B cell (primary cell): ENCODE measurements around the gene CRTAC1. TPM values are rescaled to one million over a fixed set of nuclear protein-coding genes. Genes with fewer than 3 reads are reported as not detected.

Experiments used
- ATAC-seq: fragments of 200-7000 bp; cut with Tn5 transposase; one replicate; pipeline ENCODE4 v1.10.0; 2021; ENCODE audit warnings: low read depth, mild to moderate bottlenecking, moderate number of reproducible peaks, moderate library complexity
- CTCF ChIA-PET: fragments of 350-600 bp; sonication (Branson Sonifier 250); formaldehyde crosslinking; loops from one replicate; lab custom pipeline; 2021; ENCODE audit warnings: antibody characterized with exemption, inconsistent platforms; lab: Charles Lee
- POLR2A ChIA-PET: fragments of 350-600 bp; sonication (Branson Sonifier 250); formaldehyde crosslinking; loops from one replicate; lab custom pipeline; 2021; ENCODE audit warnings: antibody characterized with exemption; lab: Charles Lee
- DNase-seq: peaks from one replicate; pipeline ENCODE4 v3.0.0; 2013
- H2AFZ ChIP-seq: 2 replicates; pipeline ENCODE4 v1.6.1; 2012; ENCODE audit warnings: mild to moderate bottlenecking, low read depth, low read length; ENCODE audit not compliant: insufficient read depth, poor library complexity, severe bottlenecking
- H3K27ac ChIP-seq, 2 donors: 1 replicate in 1 of 2; 2 replicates in 1 of 2; pipeline ENCODE4 v1.5.1; 2012 to 2013; ENCODE audit warnings: low read length in 2 of 2, mild to moderate bottlenecking in 2 of 2, moderate library complexity in 1 of 2
- H3K27me3 ChIP-seq, 4 experiments: fragments of 200-600 bp in 1 of 4; sonication (generic) in 1 of 4; replicated peaks in 1 of 4; 1 replicate in 2 of 4; 2 replicates in 2 of 4; pipeline versions ENCODE4 v1.6.1 to v1.7.0; 2013 to 2016; ENCODE audit warnings: low read length in 3 of 4, mild to moderate bottlenecking in 2 of 4, mixed read lengths in 1 of 4, moderate library complexity in 1 of 4; ENCODE audit not compliant: insufficient read depth in 4 of 4, control insufficient read depth in 3 of 4; ENCODE audit errors: control extremely low read depth in 1 of 4
- H3K36me3 ChIP-seq, 2 experiments: replicated peaks in 1 of 2; 1 replicate in 1 of 2; 2 replicates in 1 of 2; pipeline versions ENCODE4 v1.6.1 to v1.7.1; 2013; ENCODE audit warnings: low read length in 1 of 2; ENCODE audit not compliant: insufficient read depth in 2 of 2, control insufficient read depth in 1 of 2; ENCODE audit errors: control extremely low read depth in 1 of 2, extremely low read depth in 1 of 2
- H3K4me1 ChIP-seq, 2 donors: fragments of 200-600 bp in 1 of 2; sonication (generic) in 1 of 2; 1 replicate in 1 of 2; 2 replicates in 1 of 2; pipeline versions ENCODE4 v1.5.1 to v1.6.1; 2013 to 2017; ENCODE audit warnings: low read length in 2 of 2; ENCODE audit not compliant: control insufficient read depth in 2 of 2, insufficient read depth in 2 of 2
- H3K4me2 ChIP-seq: replicated peaks from 2 replicates; pipeline ENCODE3; 2012; ENCODE audit warnings: mild to moderate bottlenecking, low read depth, low read length; ENCODE audit not compliant: poor library complexity, severe bottlenecking
- H3K4me3 ChIP-seq, 5 experiments: fragments of 200-600 bp in 1 of 5; sonication (generic) in 1 of 5; 1 replicate in 3 of 5; 2 replicates in 2 of 5; pipeline versions ENCODE4 v1.5.1 to v1.7.0; 2011 to 2016; ENCODE audit warnings: low read length in 4 of 5, mild to moderate bottlenecking in 4 of 5, low read depth in 2 of 5, control low read depth in 1 of 5, moderate library complexity in 1 of 5; ENCODE audit not compliant: insufficient read depth in 1 of 5; ENCODE audit errors: control extremely low read depth in 1 of 5, extremely low read depth in 1 of 5
- H3K79me2 ChIP-seq: fragments of 200-600 bp; sonication (generic); one replicate; pipeline ENCODE4 v1.6.0; 2016; ENCODE audit warnings: low read length; ENCODE audit not compliant: control insufficient read depth, insufficient read depth
- H3K9ac ChIP-seq: fragments of 200-600 bp; sonication (generic); 2 replicates; pipeline ENCODE4 v1.6.1; 2017; ENCODE audit warnings: mild to moderate bottlenecking, low read length, moderate library complexity
- H3K9me3 ChIP-seq, 3 donors: one replicate each; pipeline versions ENCODE4 v1.6.1 to v1.7.1; 2013; ENCODE audit warnings: low read length in 2 of 3; ENCODE audit not compliant: control insufficient read depth in 2 of 3, insufficient read depth in 1 of 3; ENCODE audit errors: control extremely low read depth in 1 of 3
- H4K20me1 ChIP-seq: 2 replicates; pipeline ENCODE4 v1.6.0; 2012; ENCODE audit warnings: mild to moderate bottlenecking, low read length; ENCODE audit not compliant: insufficient read depth, control insufficient read depth, poor library complexity, severe bottlenecking
- H3K27ac Mint-ChIP-seq: one replicate; pipeline ENCODE4 v1.8.0; 2021; ENCODE audit warnings: mixed read lengths
- H3K27me3 Mint-ChIP-seq: one replicate; pipeline ENCODE4 v1.8.0; 2021; ENCODE audit warnings: mixed read lengths
- H3K4me1 Mint-ChIP-seq: one replicate; pipeline ENCODE4 v1.8.0; 2021; ENCODE audit warnings: mixed read lengths
- H3K4me3 Mint-ChIP-seq: one replicate; pipeline ENCODE4 v1.8.0; 2021; ENCODE audit warnings: mixed read lengths
- H3K9me3 Mint-ChIP-seq: one replicate; pipeline ENCODE4 v1.8.0; 2022; ENCODE audit warnings: mixed read lengths; ENCODE audit not compliant: insufficient read depth
- EZH2 ChIP-seq: IDR thresholded peaks from 2 replicates; pipeline ENCODE4 v1.6.1; 2012; ENCODE audit warnings: borderline replicate concordance, low read depth, mild to moderate bottlenecking, moderate library complexity, low read length; ENCODE audit not compliant: insufficient read depth, poor library complexity, severe bottlenecking
- WGBS: methylation state at CpG from one replicate; pipeline ENCODE4 v1.1.5; 2013; ENCODE audit warnings: missing lambda C conversion rate; ENCODE audit not compliant: insufficient coverage; 5-methylcytosine and 5-hydroxymethylcytosine counted together
- intact Hi-C: fragments of 100-400 bp; cut with micrococcal nuclease; formaldehyde crosslinking; loops from one replicate; pipeline ENCODE4 v1.10.0; 2022
- polyA plus RNA-seq: library from polyadenylated mRNA; depleted of rRNA; stranded (reverse); fragments of >200 nt; gene quantifications from 2 replicates; pipeline ENCODE4 v1.2.3, GENCODE V29; 2012
- total RNA-seq, 2 donors: library from RNA; stranded (reverse); fragments of 120-200 nt in 1 of 2; gene quantifications; 1 replicate in 1 of 2; 2 replicates in 1 of 2; pipeline versions ENCODE4 v1.2.3 to v1.2.4, GENCODE V29; 2013 to 2022
- TF ChIP-seq, protein P1 (sequence below): fragments of 200-600 bp; IDR thresholded peaks from one replicate; pipeline ENCODE4 v1.8.0; 2022; ENCODE audit warnings: antibody characterized with exemption, mild to moderate bottlenecking

The CRTAC1 gene
- total and polyA plus RNA-seq, 2 donors (not counting 1 experiment from before 2014, with no cell fraction given): not detected

DNA sequence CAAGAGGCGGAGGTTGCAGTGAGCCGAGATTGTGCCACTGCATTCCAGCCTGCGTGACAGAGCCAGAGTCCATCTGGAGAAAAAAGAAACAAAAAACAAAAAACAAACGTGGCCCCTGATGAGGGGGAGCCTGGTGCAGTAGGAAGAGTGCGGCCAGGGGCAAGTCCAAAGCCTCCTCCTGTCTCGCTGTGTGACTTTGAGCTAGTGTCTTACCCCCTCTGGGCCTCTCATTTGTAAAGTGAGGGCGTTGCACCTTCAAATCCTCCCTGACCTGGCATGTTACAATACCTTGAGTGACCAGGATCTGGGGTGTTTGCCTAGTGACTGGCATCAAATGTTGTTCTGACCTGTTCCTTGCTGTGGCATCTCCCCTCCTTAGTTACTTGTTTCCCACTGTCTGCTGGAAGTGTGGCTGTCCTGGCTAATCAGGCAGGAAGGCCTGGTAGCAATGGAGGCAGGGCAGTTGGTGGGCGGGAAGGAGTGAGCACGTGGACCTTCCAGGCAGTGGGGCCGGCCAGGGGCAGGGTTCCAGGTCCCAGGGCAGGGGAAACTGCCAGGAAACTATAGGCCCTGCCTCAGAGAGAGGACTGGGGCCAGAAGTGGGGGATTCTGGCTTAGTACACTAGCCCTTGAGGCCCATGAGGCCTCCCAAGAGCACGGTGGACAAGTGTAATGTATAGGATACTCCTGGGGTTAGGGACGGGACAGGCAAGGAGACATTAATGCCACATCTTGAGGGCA lies 205.2 kb downstream of the CRTAC1 start:
- H3K27ac Mint-ChIP-seq: no peak overlapping the region
- TF ChIP-seq, protein P1, sequence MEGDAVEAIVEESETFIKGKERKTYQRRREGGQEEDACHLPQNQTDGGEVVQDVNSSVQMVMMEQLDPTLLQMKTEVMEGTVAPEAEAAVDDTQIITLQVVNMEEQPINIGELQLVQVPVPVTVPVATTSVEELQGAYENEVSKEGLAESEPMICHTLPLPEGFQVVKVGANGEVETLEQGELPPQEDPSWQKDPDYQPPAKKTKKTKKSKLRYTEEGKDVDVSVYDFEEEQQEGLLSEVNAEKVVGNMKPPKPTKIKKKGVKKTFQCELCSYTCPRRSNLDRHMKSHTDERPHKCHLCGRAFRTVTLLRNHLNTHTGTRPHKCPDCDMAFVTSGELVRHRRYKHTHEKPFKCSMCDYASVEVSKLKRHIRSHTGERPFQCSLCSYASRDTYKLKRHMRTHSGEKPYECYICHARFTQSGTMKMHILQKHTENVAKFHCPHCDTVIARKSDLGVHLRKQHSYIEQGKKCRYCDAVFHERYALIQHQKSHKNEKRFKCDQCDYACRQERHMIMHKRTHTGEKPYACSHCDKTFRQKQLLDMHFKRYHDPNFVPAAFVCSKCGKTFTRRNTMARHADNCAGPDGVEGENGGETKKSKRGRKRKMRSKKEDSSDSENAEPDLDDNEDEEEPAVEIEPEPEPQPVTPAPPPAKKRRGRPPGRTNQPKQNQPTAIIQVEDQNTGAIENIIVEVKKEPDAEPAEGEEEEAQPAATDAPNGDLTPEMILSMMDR: no peak
- TF ChIP-seq EZH2: no peak

GRCh38 chr10:97823734-97824133 lies 206.7 kb downstream of the CRTAC1 start:
- peaks cover 5% of the 10 kb centered on the region for H3K27me3 Mint-ChIP-seq
- Histone ChIP-seq H3K4me1 (no peaks in the 10 kb centered on the region), H4K20me1 (no peaks in the 10 kb centered on the region), H2AFZ (no peak overlapping the region), H3K4me2 (no peak overlapping the region), H3K4me3 (no peak overlapping the region), H3K9ac (no peak overlapping the region), H3K27ac (no peak overlapping the region), H3K9me3 (no peaks in the 10 kb centered on the region), H3K27me3 (no peaks in the 10 kb centered on the region), H3K79me2 (no peaks in the 10 kb centered on the region), H3K36me3 (no peaks in the 10 kb centered on the region)
- TF ChIP-seq, protein P1: no peak
- no peak for TF ChIP-seq EZH2
- CTCF ChIA-PET: no interaction called here
- POLR2A ChIA-PET: no interaction called here
- ATAC-seq (no peak), DNase-seq (no peak)
- no peaks in the 10 kb centered on the region for H3K9me3 Mint-ChIP-seq
- no peaks in the 10 kb centered on the region for H3K4me1 Mint-ChIP-seq
- intact Hi-C loops: no loop called here
- H3K4me3 Mint-ChIP-seq: no peak overlapping the region
- no peak overlapping the region for H3K27ac Mint-ChIP-seq
- WGBS: 92% methylated on average over 11 of the region's 12 CpGs

More for the DNA sequence above, 205.2 kb downstream of the CRTAC1 start:
- Mint-ChIP-seq H3K27me3 (peaks cover 8% of the 10 kb centered on the region), H3K9me3 (no peaks in the 10 kb centered on the region), H3K4me3 (no peak overlapping the region), H3K4me1 (no peaks in the 10 kb centered on the region)
- H3K27me3 ChIP-seq: no peaks in the 10 kb centered on the region
- H3K36me3 ChIP-seq: no peaks in the 10 kb centered on the region
- no peaks in the 10 kb centered on the region for H3K79me2 ChIP-seq
- H4K20me1 ChIP-seq: no peaks in the 10 kb centered on the region
- intact Hi-C loops: no loop called here
- no peaks in the 10 kb centered on the region for H3K9me3 ChIP-seq
- no peak overlapping the region for H3K4me3 ChIP-seq
- H3K4me1 ChIP-seq: no peaks in the 10 kb centered on the region
- no peak overlapping the region for H3K4me2 ChIP-seq
- CTCF ChIA-PET: no interaction called here
- 95% methylated on average over 11 of the region's 12 CpGs for WGBS
- DNase-seq: no peak
- H3K9ac ChIP-seq: no peak overlapping the region
- no peak overlapping the region for H2AFZ ChIP-seq
- H3K27ac ChIP-seq: no peak overlapping the region
- POLR2A ChIA-PET: no interaction called here
- ATAC-seq: no peak
